Stimulated activated memory B cell treated with anti-CD40 and anti-IgM and Interleukin-4, amounts not matched to agents 10 μg/mL and 1 μg/mL and 100 μg/mL, for 72 hours (primary cell): Measurements from ENCODE around the gene SRD5A1.
A peak's percentile ranks its signal among the peaks of the same experiment; 100 is the strongest.

Experiments
- ATAC-seq: fragments of 150-1000 bp; cut with Tn5 transposase; 2 replicates; pipeline ENCODE4 v1.10.0; 2021
- H3K27ac Mint-ChIP-seq: one replicate; pipeline ENCODE4 v1.8.0; 2022; ENCODE audit warnings: mild to moderate bottlenecking, mixed read lengths
- H3K27me3 Mint-ChIP-seq: one replicate; pipeline ENCODE4 v1.8.0; 2022; ENCODE audit warnings: mixed read lengths
- H3K36me3 Mint-ChIP-seq: one replicate; pipeline ENCODE4 v1.8.0; 2022; ENCODE audit warnings: mixed read lengths
- H3K4me1 Mint-ChIP-seq: one replicate; pipeline ENCODE4 v1.8.0; 2022; ENCODE audit warnings: mixed read lengths
- H3K4me3 Mint-ChIP-seq: one replicate; pipeline ENCODE4 v1.8.0; 2022; ENCODE audit warnings: mild to moderate bottlenecking, moderate library complexity, mixed read lengths
- H3K9me3 Mint-ChIP-seq: one replicate; pipeline ENCODE4 v1.8.0; 2022; ENCODE audit warnings: mixed read lengths

Gene SRD5A1

GRCh38 chr5:6704361-6704851 is 71.2 kb downstream of the SRD5A1 start:
- Mint-ChIP-seq H3K4me1 (peaks cover 11% of the 10 kb centered on the region), H3K9me3 (no peaks in the 10 kb centered on the region), H3K27ac (peak overlapping the region; percentile 87), H3K27me3 (peaks cover 27% of the 10 kb centered on the region), H3K4me3 (no peak overlapping the region), H3K36me3 (no peaks in the 10 kb centered on the region)
- no peak for ATAC-seq

- peak overlapping the region; percentile 87 for H3K27ac Mint-ChIP-seq
- ATAC-seq: peak; percentile 91
- H3K27me3 Mint-ChIP-seq: peaks cover 20% of the 10 kb centered on the region
- no peaks in the 10 kb centered on the region for H3K36me3 Mint-ChIP-seq
- H3K9me3 Mint-ChIP-seq: no peaks in the 10 kb centered on the region
- H3K4me1 Mint-ChIP-seq: peaks cover 11% of the 10 kb centered on the region
- peak overlapping the region; percentile 58 for H3K4me3 Mint-ChIP-seq
Measured at GRCh38 chr5:6705088-6705487, 71.8 kb downstream of the SRD5A1 start.

- H3K27ac Mint-ChIP-seq: peak overlapping the region; percentile 87
- ATAC-seq: no peak
Measured at GRCh38 chr5:6705959-6706358, 72.7 kb downstream of the SRD5A1 start.

GRCh38 chr5:6707852-6708251 is 74.6 kb downstream of the SRD5A1 start:
- no peak for ATAC-seq
- Mint-ChIP-seq H3K27me3 (no peaks in the 10 kb centered on the region), H3K4me3 (no peak overlapping the region), H3K36me3 (no peaks in the 10 kb centered on the region), H3K4me1 (peaks cover 22% of the 10 kb centered on the region), H3K27ac (no peak overlapping the region), H3K9me3 (no peaks in the 10 kb centered on the region)

More at GRCh38 chr5:6705959-6706358, 72.7 kb downstream of the SRD5A1 start:
- H3K4me3 Mint-ChIP-seq: no peak overlapping the region
- H3K9me3 Mint-ChIP-seq: no peaks in the 10 kb centered on the region
- peaks cover 11% of the 10 kb centered on the region for H3K27me3 Mint-ChIP-seq
- no peaks in the 10 kb centered on the region for H3K36me3 Mint-ChIP-seq
- peaks cover 11% of the 10 kb centered on the region for H3K4me1 Mint-ChIP-seq

GRCh38 chr5:6708814-6709213 is 75.6 kb downstream of the SRD5A1 start:
- ATAC-seq: no peak
- Mint-ChIP-seq H3K4me3 (no peak overlapping the region), H3K4me1 (peaks cover 22% of the 10 kb centered on the region), H3K27ac (no peak overlapping the region), H3K36me3 (no peaks in the 10 kb centered on the region), H3K9me3 (no peaks in the 10 kb centered on the region), H3K27me3 (no peaks in the 10 kb centered on the region)

- Mint-ChIP-seq H3K27ac (no peak overlapping the region), H3K4me1 (peaks cover 19% of the 10 kb centered on the region), H3K9me3 (no peaks in the 10 kb centered on the region), H3K36me3 (no peaks in the 10 kb centered on the region), H3K4me3 (no peak overlapping the region), H3K27me3 (no peaks in the 10 kb centered on the region)
- no peak for ATAC-seq
Measured at GRCh38 chr5:6710070-6710469, 76.8 kb downstream of the SRD5A1 start.

GRCh38 chr5:6710551-6711318 is 77.5 kb downstream of the SRD5A1 start:
- Mint-ChIP-seq H3K27ac (peak overlapping the region; percentile 13), H3K4me1 (peaks cover 21% of the 10 kb centered on the region), H3K36me3 (peaks cover under 1% of the 10 kb centered on the region)

GRCh38 chr5:6711409-6712141 is 78.3 kb downstream of the SRD5A1 start:
- peak overlapping the region; percentile 89 for H3K4me3 Mint-ChIP-seq
- peaks cover 9% of the 10 kb centered on the region for H3K36me3 Mint-ChIP-seq
- no peaks in the 10 kb centered on the region for H3K27me3 Mint-ChIP-seq
- peak overlapping the region; percentile 93 for H3K27ac Mint-ChIP-seq
- H3K9me3 Mint-ChIP-seq: no peaks in the 10 kb centered on the region
- no peak for ATAC-seq
- H3K4me1 Mint-ChIP-seq: peaks cover 29% of the 10 kb centered on the region

More at GRCh38 chr5:6710551-6711318, 77.5 kb downstream of the SRD5A1 start:
- Mint-ChIP-seq H3K27me3 (no peaks in the 10 kb centered on the region), H3K9me3 (no peaks in the 10 kb centered on the region), H3K4me3 (no peak overlapping the region)
- ATAC-seq: no peak

GRCh38 chr5:6712142-6712576 is 78.9 kb downstream of the SRD5A1 start:
- H3K4me1 Mint-ChIP-seq: peaks cover 35% of the 10 kb centered on the region
- ATAC-seq: peak; percentile 25
- peaks cover 14% of the 10 kb centered on the region for H3K36me3 Mint-ChIP-seq
- peak overlapping the region; percentile 93 for H3K27ac Mint-ChIP-seq
- peak overlapping the region; percentile 89 for H3K4me3 Mint-ChIP-seq
- H3K9me3 Mint-ChIP-seq: no peaks in the 10 kb centered on the region
- H3K27me3 Mint-ChIP-seq: no peaks in the 10 kb centered on the region

GRCh38 chr5:6712577-6713273 is 79.5 kb downstream of the SRD5A1 start:
- peak overlapping the region; percentile 89 for H3K4me3 Mint-ChIP-seq
- H3K27ac Mint-ChIP-seq: peak overlapping the region; percentile 93
- H3K36me3 Mint-ChIP-seq: peaks cover 14% of the 10 kb centered on the region
- H3K27me3 Mint-ChIP-seq: no peaks in the 10 kb centered on the region
- no peaks in the 10 kb centered on the region for H3K9me3 Mint-ChIP-seq
- ATAC-seq: peak; percentile 88
- peaks cover 40% of the 10 kb centered on the region for H3K4me1 Mint-ChIP-seq

GRCh38 chr5:6713274-6714225 is 80.3 kb downstream of the SRD5A1 start, which contains the start of gene TENT4A:
Gene TENT4A, plus strand, starts transcription at chr5:6713432. Its CDS starts 552 bp downstream, at chr5:6713984.
- Mint-ChIP-seq H3K36me3 (peaks cover 19% of the 10 kb centered on the region), H3K4me1 (peaks cover 49% of the 10 kb centered on the region), H3K9me3 (no peaks in the 10 kb centered on the region), H3K27ac (peak within 1 kb of the TSS; percentile 93), H3K4me3 (peak within 1 kb of the TSS; percentile 89), H3K27me3 (no peaks in the 10 kb centered on the region)
- peak; percentile 64 for ATAC-seq

- H3K27me3 Mint-ChIP-seq: no peaks in the 10 kb centered on the region
- no peaks in the 10 kb centered on the region for H3K9me3 Mint-ChIP-seq
- H3K4me3 Mint-ChIP-seq: peak overlapping the region; percentile 80
- peaks cover 58% of the 10 kb centered on the region for H3K4me1 Mint-ChIP-seq
- H3K36me3 Mint-ChIP-seq: peaks cover 28% of the 10 kb centered on the region
- no peak for ATAC-seq
- H3K27ac Mint-ChIP-seq: no peak overlapping the region
Measured at GRCh38 chr5:6714226-6715041, 81.2 kb downstream of the SRD5A1 start.

- Mint-ChIP-seq H3K9me3 (no peaks in the 10 kb centered on the region), H3K4me3 (peak overlapping the region; percentile 80), H3K36me3 (peaks cover 31% of the 10 kb centered on the region), H3K27me3 (no peaks in the 10 kb centered on the region), H3K27ac (peak overlapping the region; percentile 34), H3K4me1 (peaks cover 66% of the 10 kb centered on the region)
- ATAC-seq: no peak
Measured at GRCh38 chr5:6715271-6715670, 82.0 kb downstream of the SRD5A1 start.
